CD4-positive, alpha-beta T cell treated with Interleukin-4 for 1 hour (primary cell): ENCODE measurements around the gene PTCH1.

Experiments used
- DNase-seq, 2 donors: peaks; one replicate each; pipeline ENCODE4 v3.0.0-alpha.2; 2020 to 2022

The PTCH1 gene

GRCh38 chr9:95511952-95512708 lies 4.6 kb downstream of the PTCH1 start:
- DNase-seq: no peak

- no peak for DNase-seq
These were observed 5.2 kb downstream of the PTCH1 start for GRCh38 chr9:95511616-95511931.

GRCh38 chr9:95510709-95511615 lies 5.8 kb downstream of the PTCH1 start:
- DNase-seq: peak; percentile 83 to 87

- no peak for DNase-seq
These were observed 6.7 kb downstream of the PTCH1 start for GRCh38 chr9:95509851-95510708.

- DNase-seq: peak; percentile 73 to 76
These were observed 7.6 kb downstream of the PTCH1 start for GRCh38 chr9:95508968-95509850.

GRCh38 chr9:95508242-95508967 lies 8.4 kb downstream of the PTCH1 start:
- DNase-seq: no peak

- DNase-seq: peak in 1 of 2 donors; percentile 59
These were observed 9.1 kb downstream of the PTCH1 start for GRCh38 chr9:95507464-95508241.

- peak; percentile 20 to 38 for DNase-seq
These were observed 9.9 kb downstream of the PTCH1 start for GRCh38 chr9:95506678-95507463.

- DNase-seq: peak in 1 of 2 donors; percentile 23
These were observed 10.4 kb downstream of the PTCH1 start for GRCh38 chr9:95506428-95506677.

GRCh38 chr9:95505717-95506427 lies 10.9 kb downstream of the PTCH1 start:
- DNase-seq: peak in 1 of 2 donors; percentile 31

GRCh38 chr9:95505072-95505716 lies 11.6 kb downstream of the PTCH1 start:
- no peak for DNase-seq

- DNase-seq: no peak
These were observed 12.5 kb downstream of the PTCH1 start for GRCh38 chr9:95504053-95504963.

- DNase-seq: no peak
These were observed 13.4 kb downstream of the PTCH1 start for GRCh38 chr9:95503369-95503768.

GRCh38 chr9:95502248-95502647 lies 14.5 kb downstream of the PTCH1 start:
- no peak for DNase-seq

GRCh38 chr9:95499847-95500246 lies 16.9 kb downstream of the PTCH1 start:
- no peak for DNase-seq

- DNase-seq: no peak
These were observed 17.6 kb downstream of the PTCH1 start for GRCh38 chr9:95499046-95499676.

GRCh38 chr9:95498641-95499040 lies 18.1 kb downstream of the PTCH1 start:
- no peak for DNase-seq
